GM19324 (cell line): ENCODE results near the gene BMAL1.

Experiments
- ATAC-seq: cut with Tn5 transposase; IDR thresholded peaks from one replicate; pipeline ENCODE4 v1.9.1; 2021; ENCODE audit warnings: mild to moderate bottlenecking, moderate library complexity; ENCODE audit not compliant: unreplicated experiment, low FRiP score

The BMAL1 gene

DNA sequence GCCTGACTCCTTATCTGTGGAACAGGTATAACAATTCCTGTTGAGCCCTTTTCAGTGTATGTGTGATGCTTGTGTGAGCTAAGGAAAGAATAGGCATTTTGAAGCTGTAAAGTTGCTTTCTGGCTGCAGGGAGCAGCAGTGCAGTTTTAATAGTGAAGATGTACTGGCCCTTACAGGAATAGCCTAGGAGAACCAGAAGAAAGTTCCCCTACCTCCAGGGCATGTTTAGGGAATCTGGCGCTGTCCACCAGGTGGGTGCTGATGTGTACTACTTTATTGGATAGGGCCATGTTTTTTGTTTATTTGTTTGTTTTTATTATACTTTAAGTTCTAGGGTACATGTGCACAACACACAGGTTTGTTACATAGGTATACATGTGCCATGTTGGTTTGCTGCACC is 11.5 kb downstream of the BMAL1 start:
- no peak for ATAC-seq

DNA sequence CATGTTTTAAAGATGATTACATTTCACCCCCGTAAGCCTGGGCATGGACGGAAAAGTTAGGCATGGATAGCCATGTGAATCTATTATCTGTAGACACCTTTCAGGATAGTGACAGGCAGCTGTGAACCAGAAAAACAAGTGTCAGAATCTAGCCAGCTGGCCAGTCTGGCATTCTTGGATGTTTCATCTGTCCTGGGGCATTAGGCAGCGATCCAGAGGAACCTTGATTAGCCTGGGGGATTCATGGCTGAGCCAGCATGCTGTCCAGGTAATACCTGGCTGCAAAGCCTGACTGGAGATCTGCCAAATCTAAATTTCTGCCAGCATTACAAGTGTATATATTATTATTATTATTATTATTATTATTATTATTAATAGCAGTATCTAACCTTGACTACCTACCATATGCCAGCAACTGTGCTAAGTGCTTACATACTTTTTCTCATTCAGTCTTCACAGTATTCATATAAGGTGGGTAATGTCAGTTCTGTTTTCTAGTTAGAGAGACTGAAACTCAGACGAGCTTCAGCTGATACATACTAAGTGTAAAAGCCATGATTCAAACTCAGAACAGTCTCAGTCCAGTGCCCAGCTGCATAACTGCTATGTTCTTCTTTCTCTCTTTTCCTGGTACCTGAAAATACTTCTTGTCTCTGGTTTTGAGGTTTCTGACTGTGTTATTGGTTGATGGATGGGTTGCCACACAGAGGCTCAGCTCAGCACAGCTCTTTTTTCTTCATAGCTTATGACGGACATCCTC is 12.8 kb downstream of the BMAL1 start:
- ATAC-seq: no peak

DNA sequence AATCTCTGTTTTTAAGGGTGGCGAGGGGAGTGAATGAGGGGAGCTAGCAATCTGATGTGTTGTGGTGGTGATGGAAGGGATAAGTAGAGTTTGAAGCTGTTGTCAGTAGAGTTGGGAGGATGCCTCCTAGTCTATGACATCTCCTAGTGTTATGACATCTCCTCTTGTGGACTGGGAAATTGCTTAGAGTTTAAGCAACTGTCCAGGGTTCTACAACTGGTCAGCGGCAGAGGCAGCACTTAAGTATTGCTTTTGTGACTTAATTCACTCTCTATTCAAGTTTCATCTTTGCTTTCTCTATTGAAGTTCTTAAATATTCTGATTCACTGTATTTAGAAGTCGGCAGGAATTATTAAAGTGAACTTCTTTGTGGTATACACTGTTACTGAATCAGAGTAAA is 13.8 kb downstream of the BMAL1 start:
- ATAC-seq: no peak

DNA sequence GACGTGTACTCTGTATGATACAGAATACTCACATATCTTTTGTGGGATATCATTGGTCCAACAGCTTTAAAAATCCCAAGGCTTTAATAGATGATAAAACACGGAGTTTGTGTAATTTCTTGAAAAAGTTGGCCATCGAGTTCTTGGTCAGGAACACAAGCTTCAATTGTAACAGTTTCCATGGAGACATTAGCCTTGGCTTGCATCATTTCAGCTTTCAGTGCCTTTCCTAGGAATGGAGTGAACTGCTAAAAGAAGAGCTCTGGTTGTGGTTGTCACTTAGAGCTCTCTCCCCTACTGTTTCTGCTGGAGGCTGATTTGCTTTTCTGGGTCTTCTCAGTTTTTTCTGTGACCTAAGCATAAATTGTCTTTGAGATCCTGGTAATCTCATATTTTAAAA is 14.2 kb downstream of the BMAL1 start:
- no peak for ATAC-seq

DNA sequence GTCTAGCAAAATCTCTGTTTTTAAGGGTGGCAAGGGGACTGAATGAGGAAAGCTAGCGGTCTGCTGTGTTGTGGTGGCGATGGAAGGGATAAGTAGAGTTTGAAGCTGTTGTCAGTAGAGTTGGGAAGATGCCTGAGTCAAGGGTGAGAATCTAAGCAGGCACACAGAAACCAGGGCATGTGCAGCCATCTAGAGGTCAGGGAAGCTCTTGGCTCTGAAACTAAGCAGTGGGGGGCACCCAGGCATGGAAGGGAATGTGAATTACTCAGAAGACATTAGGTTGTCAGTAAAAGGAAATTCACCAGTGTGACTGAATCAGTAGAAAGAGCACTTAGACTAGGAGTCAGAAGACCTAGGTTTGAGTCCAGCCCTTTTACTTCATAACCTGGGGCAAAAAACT is 15.4 kb downstream of the BMAL1 start:
- no peak for ATAC-seq

DNA sequence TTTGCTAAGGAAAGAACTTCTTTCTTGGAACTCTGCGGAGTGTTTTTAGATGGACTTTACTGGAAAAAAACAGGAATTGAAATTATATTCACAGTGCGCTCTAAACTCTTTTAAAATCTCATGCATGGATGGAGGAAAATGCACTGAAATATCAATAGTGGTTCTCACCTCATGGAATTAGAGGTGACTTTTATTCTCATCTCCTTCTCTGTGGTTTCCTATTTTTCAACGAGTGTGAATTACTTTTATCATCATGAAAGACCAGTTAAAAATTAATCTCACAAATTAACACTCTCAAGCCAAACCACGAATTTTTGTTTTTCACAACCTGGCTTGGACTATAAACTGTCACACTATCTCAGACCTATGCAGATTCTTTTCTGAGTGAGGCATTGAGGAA is 16.6 kb downstream of the BMAL1 start:
- no peak for ATAC-seq

DNA sequence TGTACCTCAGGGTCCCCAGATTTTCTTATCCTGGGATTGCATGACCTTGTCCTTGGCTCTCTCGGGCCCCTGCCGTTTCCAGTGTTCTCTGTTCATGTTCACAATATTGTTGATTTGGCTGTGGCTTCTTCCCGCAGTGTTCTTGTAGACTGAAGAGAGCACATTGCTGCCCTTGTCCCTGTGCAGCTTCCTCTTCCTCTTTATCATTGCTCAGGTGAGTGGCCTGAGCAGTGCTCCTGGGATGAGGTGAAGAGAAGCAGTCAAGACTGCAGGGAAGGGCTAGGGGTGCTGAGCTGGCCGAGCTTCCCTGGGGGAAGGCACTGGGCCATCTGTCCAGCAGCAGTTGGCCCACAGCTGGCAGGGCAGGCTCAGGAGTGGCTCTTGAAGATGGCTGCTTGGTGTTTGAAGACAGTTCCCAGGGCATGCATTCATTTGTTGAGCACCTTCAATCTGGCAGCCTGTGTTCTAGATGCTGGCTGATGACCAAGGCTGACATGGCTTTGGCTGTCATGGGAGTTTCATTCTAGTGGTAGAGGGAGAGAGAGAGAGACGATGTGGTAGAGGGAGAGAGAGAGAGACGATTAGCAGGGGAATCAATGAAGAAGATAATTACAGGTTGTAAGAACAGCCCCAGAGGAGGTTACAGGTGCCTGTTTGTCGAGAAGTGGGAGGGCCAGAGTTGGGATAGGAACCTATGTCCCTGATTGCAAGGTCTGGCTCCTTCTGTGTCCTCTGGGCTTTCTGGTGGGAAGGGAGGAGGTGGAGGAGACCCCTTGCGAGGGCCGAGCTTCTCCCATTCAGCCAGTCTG is 17.4 kb downstream of the BMAL1 start:
- no peak for ATAC-seq

DNA sequence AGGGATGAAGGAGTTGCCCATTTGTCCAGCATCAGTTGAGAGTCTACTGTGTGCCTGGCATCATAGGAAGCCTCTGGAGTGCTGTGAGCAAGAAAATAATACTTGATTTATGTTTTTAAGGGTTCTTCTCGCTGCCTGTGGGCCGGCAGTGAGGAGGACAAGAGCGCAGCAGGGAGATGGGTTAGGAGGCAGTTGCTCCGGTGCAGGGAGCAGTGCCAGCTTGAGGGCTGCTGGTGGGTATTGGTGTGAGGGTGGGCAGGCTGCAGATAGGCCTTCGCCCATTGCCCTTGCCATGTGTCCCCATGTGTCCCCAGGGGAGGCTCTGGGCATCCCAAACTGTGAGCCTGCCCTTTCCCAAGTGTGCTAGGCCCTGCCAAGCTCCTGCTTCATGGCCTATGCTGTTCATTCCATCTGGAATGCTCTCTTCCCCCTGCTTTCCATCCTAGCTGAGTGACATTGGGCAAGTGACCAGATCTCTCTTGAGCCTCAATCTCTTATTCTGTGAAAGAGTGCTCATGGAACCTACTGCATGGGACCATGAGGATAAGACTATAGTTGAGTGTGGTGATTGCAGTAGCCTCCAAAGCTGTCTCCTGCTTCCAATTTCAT is 19.8 kb downstream of the BMAL1 start:
- no peak for ATAC-seq

DNA sequence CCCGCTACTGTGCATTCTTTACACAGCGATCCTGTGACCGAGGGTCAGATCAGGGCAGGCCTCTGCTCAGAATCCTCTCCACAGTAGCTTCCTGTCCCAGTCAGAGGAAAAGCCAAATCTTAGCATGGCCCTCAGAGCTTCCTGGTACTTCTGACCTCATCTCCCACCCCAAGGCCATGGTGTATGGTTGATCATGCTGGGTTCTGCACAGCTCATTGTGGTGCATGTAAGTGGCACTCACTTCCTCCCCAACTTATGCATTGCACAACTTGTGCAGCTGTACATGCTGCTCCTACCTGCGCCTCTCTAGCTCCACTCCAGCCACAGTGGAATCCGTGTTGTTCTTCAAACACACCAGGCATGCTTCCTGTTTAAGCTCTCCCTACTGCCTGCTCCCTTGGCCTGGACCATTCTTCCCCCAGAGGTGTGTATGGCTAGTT is 20.3 kb downstream of the BMAL1 start:
- ATAC-seq: no peak

DNA sequence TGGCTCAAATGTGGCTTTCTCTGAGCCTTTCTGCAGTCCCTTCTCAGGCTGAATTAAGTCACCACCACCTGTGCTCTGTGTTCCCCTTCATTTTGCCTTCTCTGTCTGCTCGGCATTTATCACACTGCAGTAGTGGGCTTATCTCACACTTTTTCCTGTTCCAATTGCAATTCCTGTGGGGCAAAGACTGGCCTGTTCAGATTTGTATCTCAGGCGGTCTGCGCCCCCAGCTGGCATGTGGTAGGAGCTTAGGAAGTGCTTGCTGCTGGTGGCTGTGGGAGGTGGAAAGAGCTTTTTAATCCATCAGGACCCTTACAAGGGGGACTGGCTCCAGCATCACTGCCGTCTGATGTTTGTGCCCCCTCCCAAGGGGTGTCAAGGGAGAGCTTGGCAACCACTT is 21.2 kb downstream of the BMAL1 start:
- ATAC-seq: no peak

DNA sequence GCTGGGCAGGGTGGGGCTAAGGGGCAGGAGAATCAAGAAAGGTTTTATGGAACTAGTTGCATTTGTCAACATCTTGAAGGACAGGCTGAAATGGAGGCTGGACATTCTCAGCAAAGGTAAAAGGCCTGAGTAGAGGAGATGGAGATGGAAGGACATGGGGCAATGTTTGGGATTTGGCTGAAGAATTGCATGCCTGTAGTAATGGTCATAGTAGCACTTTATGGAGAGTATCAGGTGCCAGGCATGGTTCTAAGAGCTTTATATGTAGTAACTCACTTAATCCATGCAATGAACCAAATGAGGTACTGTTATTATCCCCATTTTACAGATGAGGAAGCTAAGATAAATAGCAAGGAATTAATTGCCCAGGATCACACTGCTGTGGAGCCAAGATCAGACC is 23.9 kb downstream of the BMAL1 start:
- no peak for ATAC-seq

DNA sequence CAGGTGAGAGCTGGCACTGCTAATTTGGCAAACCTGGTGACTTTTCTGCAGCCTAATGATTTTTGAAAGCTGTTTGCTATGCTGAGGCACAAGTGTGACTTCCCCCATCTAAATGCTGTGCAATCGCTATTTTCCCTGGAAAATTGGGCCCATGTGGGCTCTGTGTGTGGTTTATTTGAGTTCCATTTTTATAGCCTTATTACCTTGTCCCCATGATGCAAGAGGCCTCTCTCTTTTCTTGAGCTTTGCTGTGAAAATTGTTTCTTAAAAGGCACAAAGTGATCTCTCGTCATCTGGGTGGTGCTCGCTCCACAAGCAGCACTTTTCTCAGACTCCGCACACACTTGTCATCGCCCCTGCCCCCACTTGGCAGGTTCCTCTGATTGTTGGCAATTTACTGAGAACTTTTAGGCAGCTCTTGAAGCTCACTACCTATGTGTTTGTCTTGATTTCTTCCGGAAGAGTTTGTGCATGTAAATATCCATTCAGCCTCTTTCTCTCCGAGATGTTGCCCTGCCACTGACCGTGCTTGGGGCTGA is 24.9 kb downstream of the BMAL1 start:
- no peak for ATAC-seq

DNA sequence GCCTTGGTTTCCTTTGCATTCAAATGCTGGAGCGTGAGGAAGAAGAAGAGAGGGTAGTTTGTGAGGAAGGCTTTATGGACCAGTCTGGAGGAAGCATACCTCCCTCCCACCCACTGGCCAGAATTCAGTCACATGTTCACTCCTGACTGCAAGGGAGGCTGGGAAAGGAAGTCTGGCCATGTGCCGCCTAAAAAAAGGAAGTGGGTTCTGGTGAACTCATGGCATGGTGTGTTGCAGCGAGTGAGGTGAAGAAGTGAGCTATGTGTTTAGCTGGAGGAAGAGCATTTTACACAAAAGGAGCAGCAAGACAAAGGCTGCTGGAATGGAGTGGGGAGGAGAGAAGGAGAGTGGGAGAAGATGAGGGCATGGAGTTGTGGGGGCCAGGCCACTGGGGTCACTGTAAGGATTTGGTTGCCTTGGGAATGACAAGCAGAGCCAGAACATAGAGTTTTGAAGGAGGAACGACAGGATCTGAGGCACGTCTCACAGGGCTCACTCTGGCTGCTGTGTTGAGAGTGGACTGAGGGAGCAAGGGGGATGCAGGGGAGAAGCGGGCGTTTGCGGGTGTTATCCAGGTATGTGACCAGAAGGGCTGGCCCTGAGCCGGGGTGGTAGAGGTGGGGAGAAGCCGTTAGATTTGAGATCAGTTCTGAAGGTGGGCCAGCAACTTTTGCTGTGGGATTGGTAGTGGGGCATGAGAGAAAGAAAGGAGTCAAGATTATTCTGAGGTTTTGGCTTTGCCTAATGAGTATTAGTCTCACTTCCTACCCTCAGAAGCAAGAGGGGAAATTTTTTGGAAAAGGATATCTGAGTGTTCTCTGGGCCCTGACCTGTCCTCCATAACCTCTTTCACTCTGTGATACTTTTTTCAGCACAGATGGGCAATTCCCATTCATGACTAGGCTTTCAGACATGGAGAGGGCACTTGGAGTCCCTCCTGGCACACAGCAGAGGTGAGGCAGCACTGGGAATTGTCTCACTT is 26.4 kb downstream of the BMAL1 start:
- no peak for ATAC-seq

DNA sequence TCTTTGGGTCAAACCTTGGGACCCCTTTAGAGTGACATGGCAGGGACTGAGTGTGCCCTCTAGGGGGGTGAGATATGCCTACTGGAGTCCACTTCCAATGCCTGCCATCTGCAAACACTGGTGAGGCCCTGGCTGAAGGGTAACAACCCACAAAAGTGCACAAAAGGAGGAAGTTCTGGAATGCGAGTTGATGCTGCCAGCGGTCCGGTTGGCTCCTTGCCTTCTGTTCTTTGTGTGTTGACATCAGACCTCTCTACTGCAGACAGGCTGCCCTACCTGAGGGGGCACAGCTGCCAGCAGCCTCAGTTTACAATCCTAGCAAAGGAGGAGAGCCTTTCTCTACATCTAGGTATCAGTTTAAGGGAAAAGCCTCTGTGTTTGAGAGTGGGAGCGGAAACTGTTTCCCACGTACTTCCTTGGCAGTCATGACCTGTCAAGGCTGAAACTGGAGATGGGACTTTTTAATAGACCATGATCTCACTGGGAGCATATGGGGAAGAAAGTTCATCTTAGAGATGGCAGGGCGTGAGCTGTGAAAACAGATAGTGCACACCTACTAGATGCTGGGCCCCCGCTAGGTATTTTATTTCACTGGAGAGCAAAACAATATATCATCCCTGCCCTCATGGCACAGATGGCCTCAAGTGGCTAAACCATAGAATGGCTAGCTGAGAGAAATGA is 27.2 kb downstream of the BMAL1 start:
- no peak for ATAC-seq

DNA sequence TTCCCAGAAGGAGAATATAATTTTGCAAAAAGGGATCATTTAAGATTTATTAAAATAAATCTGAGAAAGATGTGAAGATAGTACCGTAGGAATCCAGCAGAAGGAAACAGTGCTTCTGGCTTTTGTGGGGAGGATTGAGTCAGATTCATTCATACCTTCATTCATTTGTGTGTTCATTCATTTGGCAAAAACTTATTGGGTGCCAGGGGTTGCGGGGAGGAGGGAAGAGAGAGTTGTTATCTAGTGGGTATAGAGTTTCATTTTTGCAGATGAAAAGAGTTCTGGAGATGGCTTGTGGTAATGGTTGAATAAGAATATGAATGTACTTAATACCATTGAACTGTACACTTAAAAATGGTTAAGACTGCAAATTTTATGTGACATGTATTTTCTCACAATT is 31.1 kb downstream of the BMAL1 start:
- ATAC-seq: no peak

DNA sequence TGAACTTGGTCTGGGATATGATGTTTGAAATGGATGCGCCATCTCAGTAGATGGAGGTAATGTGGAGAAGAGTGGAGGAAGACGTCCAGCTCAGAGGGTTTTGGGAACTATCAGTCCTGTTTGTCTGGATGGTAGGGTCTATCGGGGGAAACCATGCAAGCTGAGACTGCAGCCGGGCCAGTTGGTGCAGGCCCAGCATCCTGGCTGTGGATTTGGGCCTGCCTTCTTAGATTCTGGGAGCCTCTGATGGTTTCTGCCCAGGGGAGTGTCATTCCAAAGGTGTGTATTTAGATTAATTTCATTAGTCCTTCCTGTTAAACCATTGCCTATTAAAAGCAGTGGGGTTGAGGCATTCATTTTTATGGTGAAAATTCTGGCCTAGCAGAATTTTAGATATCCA is 31.6 kb downstream of the BMAL1 start:
- no peak for ATAC-seq

DNA sequence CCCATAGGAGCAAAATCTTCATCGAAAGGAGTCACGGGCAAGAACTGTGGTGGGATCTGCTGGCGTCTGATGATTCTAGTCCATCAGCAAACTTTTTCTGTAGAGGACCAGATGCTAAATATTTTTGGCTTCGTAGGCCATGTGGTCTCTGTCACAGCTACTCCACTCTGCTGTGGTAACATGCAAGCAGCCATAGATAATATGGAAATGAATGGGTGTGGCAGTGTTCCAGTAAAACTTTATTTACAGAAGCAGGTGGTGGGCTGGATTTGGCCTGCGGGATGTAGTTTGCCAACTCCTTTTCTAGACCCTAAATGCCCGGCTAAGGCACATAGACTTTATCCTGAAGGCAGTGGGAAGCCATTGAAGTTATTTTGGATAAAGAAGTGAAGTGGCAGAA is 32.9 kb downstream of the BMAL1 start:
- ATAC-seq: no peak

DNA sequence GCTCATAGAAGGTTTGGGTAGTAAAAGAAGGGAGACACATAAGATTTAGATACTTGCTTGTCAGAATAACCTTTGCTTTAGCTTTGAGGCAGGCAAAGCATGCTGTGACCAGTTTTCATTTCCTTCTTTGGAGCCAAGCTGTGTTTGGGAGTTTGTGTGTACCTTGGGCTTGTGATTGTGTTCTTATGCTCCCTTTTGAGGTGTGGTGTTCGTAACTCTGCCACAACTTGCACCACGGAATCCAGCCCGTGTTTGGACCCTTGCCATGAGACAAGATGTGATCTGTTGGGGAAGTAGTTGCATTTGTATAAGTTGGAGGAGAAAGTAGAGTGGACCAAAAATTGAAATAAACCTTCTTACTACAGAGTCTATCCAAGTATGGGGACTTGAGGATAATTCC is 34.0 kb downstream of the BMAL1 start:
- ATAC-seq: no peak

DNA sequence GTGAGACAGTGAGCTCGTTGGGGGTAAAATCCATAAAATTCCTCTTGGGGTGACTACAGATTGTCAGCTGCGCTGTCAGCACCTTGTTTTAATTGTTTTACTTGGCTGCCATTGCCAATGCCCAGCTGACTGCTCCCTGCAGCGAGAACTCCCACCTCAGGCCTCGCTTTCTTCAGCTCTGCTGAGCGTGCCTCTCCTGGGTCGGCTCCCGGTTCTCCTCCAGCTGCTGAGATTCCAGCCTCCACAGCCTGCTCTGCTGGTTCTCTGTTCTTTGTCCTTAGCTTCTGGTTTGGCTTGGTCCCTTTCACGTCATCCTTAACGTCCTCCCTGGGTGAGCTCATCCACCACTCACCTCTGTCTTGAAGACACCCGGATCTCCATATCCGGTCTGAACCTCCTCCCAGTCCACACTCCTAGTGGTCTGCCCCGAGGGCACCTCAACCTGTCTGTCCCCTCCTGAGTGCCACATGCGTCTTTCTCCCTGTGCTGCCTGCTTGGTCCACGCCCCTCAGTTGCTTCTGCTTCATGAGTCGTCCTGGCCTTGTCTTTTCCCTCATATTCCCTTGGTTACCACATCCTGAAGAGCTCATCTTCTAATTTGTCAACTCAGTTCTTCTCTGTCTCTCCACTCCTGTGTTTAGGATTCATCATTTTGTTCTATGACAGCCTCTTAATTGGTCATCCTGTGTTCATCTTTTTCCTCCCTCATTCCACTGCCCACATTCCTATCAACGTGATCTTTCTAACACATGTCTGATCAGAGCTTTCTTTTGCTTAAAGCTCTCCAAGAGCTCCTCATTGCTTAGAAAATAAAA is 35.6 kb downstream of the BMAL1 start:
- no peak for ATAC-seq
